GDM1 (cell line): ENCODE data around the gene POTEG.
"Not testable (repeated sequence)": the region's sequence is repeated elsewhere in the genome, so short reads cannot be mapped to it uniquely, and the experiment has no call there.

Experiments used
- DNase-seq: peaks from one replicate; lab custom pipeline; 2025; lab: John Stamatoyannopoulos, UW

The POTEG gene

GRCh38 chr14:19372813-19373500 lies 61.2 kb downstream of the POTEG start:
- not testable (repeated sequence) for DNase-seq

GRCh38 chr14:19371767-19372166 lies 62.4 kb downstream of the POTEG start:
- DNase-seq: not testable (repeated sequence)

GRCh38 chr14:19362803-19363202 lies 71.3 kb downstream of the POTEG start:
- DNase-seq: not testable (repeated sequence)

GRCh38 chr14:19362323-19362722 lies 71.8 kb downstream of the POTEG start:
- not testable (repeated sequence) for DNase-seq

- not testable (repeated sequence) for DNase-seq
Observed at GRCh38 chr14:19361636-19362253, 72.4 kb downstream of the POTEG start.

- not testable (repeated sequence) for DNase-seq
Observed at GRCh38 chr14:19360937-19361635, 73.1 kb downstream of the POTEG start.
